OCI-LY7 (cell line): ENCODE results near the gene ARIH1. TPM values are rescaled to one million over a fixed set of nuclear protein-coding genes. Genes with fewer than 3 reads are reported as not detected.
"Not testable (repeated sequence)": the region's sequence is repeated elsewhere in the genome, so short reads cannot be mapped to it uniquely, and the experiment has no call there.

Source experiments
- BruUV-seq: library from RNA; stranded (reverse); fragments of 400-500 nt; replicated peaks from 2 replicates; lab custom pipeline; 2021; lab: Mats Ljungman, UMichigan
- CTCF ChIA-PET: fragments of 300-600 bp; sonication (Branson Sonifier 250); formaldehyde crosslinking; loops from one replicate; lab custom pipeline; 2022; ENCODE audit warnings: antibody characterized with exemption; ENCODE audit not compliant: unreplicated experiment; lab: Charles Lee
- POLR2A ChIA-PET: fragments of 300-600 bp; sonication (Branson Sonifier 250); formaldehyde crosslinking; loops from one replicate; lab custom pipeline; 2022; ENCODE audit warnings: antibody characterized with exemption; lab: Charles Lee
- DNase-seq: peaks from one replicate; pipeline ENCODE4 v3.0.0-alpha.2; 2015; ENCODE audit warnings: low spot score
- H2AFZ ChIP-seq: fragments of 200-600 bp; sonication (generic), shearing (Covaris generic); 2 replicates; pipeline ENCODE4 v1.6.1; 2014; ENCODE audit warnings: mild to moderate bottlenecking, antibody characterized with exemption, low read length, moderate library complexity
- H3K27ac ChIP-seq: fragments of 200-600 bp; sonication (generic); 2 replicates; pipeline ENCODE4 v1.5.1; 2014; ENCODE audit warnings: mixed run types, low read depth, mild to moderate bottlenecking, moderate library complexity, low read length, inconsistent platforms; ENCODE audit not compliant: poor library complexity, severe bottlenecking
- H3K36me3 ChIP-seq: fragments of 200-600 bp; sonication (generic); 2 replicates; pipeline ENCODE4 v1.6.1; 2014; ENCODE audit warnings: mild to moderate bottlenecking, antibody characterized with exemption, low read length, moderate library complexity, mixed read lengths; ENCODE audit not compliant: insufficient read depth
- H3K4me1 ChIP-seq: fragments of 200-600 bp; sonication (generic); 2 replicates; pipeline ENCODE4 v1.5.1; 2014; ENCODE audit warnings: mild to moderate bottlenecking, low read length; ENCODE audit not compliant: insufficient read depth, poor library complexity, severe bottlenecking
- H3K4me2 ChIP-seq: fragments of 200-600 bp; sonication (generic); 2 replicates; pipeline ENCODE4 v1.6.1; 2014; ENCODE audit warnings: mild to moderate bottlenecking, low read length
- H3K4me3 ChIP-seq: fragments of 200-600 bp; sonication (generic); 2 replicates; pipeline ENCODE4 v1.5.1; 2014; ENCODE audit warnings: mild to moderate bottlenecking, low read depth, low read length; ENCODE audit not compliant: poor library complexity, severe bottlenecking
- H3K79me2 ChIP-seq: fragments of 200-600 bp; sonication (generic); 2 replicates; pipeline ENCODE4 v1.6.1; 2016; ENCODE audit warnings: low read depth, mild to moderate bottlenecking, low read length, moderate library complexity, mixed read lengths; ENCODE audit not compliant: insufficient read depth
- H3K9me2 ChIP-seq: fragments of 200-600 bp; sonication (generic); 2 replicates; pipeline ENCODE4 v1.6.1; 2016; ENCODE audit warnings: mild to moderate bottlenecking, low read length, mixed read lengths; ENCODE audit not compliant: insufficient read depth
- H3K9me3 ChIP-seq: fragments of 200-600 bp; sonication (generic); 2 replicates; pipeline ENCODE4 v1.6.1; 2014; ENCODE audit warnings: mild to moderate bottlenecking, mixed run types, low read length, mixed read lengths
- H4K20me1 ChIP-seq: fragments of 200-600 bp; sonication (generic); 2 replicates; pipeline ENCODE4 v1.6.1; 2014; ENCODE audit warnings: mild to moderate bottlenecking, antibody characterized with exemption, low read length, moderate library complexity, mixed read lengths; ENCODE audit not compliant: insufficient read depth
- CTCF ChIP-seq: fragments of 200-600 bp; sonication (generic); conservative IDR thresholded peaks from 2 replicates; pipeline ENCODE4 v1.5.1; 2014; ENCODE audit warnings: mild to moderate bottlenecking, antibody characterized with exemption, low read length, moderate library complexity, mixed read lengths
- EZH2phosphoT487 ChIP-seq: fragments of 200-600 bp; sonication (generic); IDR thresholded peaks from 2 replicates; pipeline ENCODE4 v1.6.1; 2018; ENCODE audit warnings: low read depth, borderline replicate concordance, mild to moderate bottlenecking, mixed run types, antibody characterized with exemption, low read length, moderate library complexity, mixed read lengths
- intact Hi-C: fragments of 100-400 bp; cut with micrococcal nuclease; formaldehyde crosslinking; loops from one replicate; pipeline ENCODE4 v1.10.0; 2022; ENCODE audit not compliant: unreplicated experiment
- total RNA-seq, 2 experiments: library from RNA; depleted of rRNA in 1 of 2; stranded (reverse); fragments of >200 nt in 1 of 2; shearing (Covaris generic) in 1 of 2; gene quantifications; 2 replicates each; pipeline ENCODE4 v1.2.3, GENCODE V29; 2014 to 2022

Gene ARIH1
- total RNA-seq, 2 experiments from 2014 or later, result 33.0 to 142 TPM

GRCh38 chr15:72616491-72617210, 142.5 kb downstream of the ARIH1 start:
- no peaks in the 10 kb centered on the region for H3K36me3 ChIP-seq
- H3K27ac ChIP-seq, result no peak overlapping the region
- POLR2A ChIA-PET, result no interaction called here
- CTCF ChIA-PET, result no interaction called here
- H3K79me2 ChIP-seq, result no peaks in the 10 kb centered on the region
- no peak overlapping the region for H3K4me2 ChIP-seq
- intact Hi-C loops, result no loop called here
- H3K9me3 ChIP-seq, result no peaks in the 10 kb centered on the region
- TF ChIP-seq EZH2phosphoT487 (no peak), CTCF (no peak)
- no peak for DNase-seq
- no peaks in the 10 kb centered on the region for H3K9me2 ChIP-seq
- no peak overlapping the region for H3K4me3 ChIP-seq
- no peaks in the 10 kb centered on the region for H3K4me1 ChIP-seq
- no peak overlapping the region for H2AFZ ChIP-seq
- H4K20me1 ChIP-seq, result no peaks in the 10 kb centered on the region
- no TSS peak for BruUV-seq

DNA sequence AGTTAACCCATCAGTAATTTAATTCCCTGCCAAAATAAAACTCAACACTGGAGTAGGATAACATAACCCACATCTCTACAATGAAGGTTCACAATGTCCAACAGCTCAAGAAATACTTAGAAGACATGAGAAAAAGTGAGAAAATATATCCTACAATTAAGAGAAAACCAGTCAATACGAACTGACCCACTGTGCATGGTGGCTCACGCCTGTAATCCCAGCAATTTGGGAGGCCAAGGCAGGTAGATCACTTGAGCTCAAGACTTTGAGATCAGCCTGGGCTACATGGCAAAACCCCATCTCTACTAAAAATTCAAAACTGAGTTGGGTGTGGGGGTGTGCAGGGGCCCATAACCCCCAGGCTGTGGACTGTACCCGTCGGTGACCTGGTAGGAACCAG, 149.7 kb downstream of the ARIH1 start:
- POLR2A ChIA-PET, result interaction anchor here (0.6 kb wide), 1 partner anchor 318 kb away, joined by 3 read pairs; no protein-coding TSS in a partner anchor
- H3K9me3 ChIP-seq, intact Hi-C loops, CTCF ChIA-PET, H3K9me2 ChIP-seq, H3K4me1 ChIP-seq, H3K36me3 ChIP-seq, H3K79me2 ChIP-seq, H2AFZ ChIP-seq, H3K27ac ChIP-seq, BruUV-seq, H3K4me3 ChIP-seq, H4K20me1 ChIP-seq, H3K4me2 ChIP-seq, DNase-seq: not testable (repeated sequence)

GRCh38 chr15:72626153-72626552, 152.0 kb downstream of the ARIH1 start:
- POLR2A ChIA-PET, CTCF ChIA-PET: not testable (repeated sequence)

More at GRCh38 chr15:72626153-72626552, 152.0 kb downstream of the ARIH1 start:
- H3K9me3 ChIP-seq, intact Hi-C loops, H3K4me1 ChIP-seq, H3K9me2 ChIP-seq, H3K79me2 ChIP-seq, H3K36me3 ChIP-seq, H3K4me3 ChIP-seq, H3K4me2 ChIP-seq, H2AFZ ChIP-seq, DNase-seq, H3K27ac ChIP-seq, H4K20me1 ChIP-seq, BruUV-seq: not testable (repeated sequence)
